ENCODE results near the gene TRIM29. TPM values are rescaled to one million over a fixed set of nuclear protein-coding genes. Genes with fewer than 3 reads are reported as not detected.

The TRIM29 gene
- total and polyA plus RNA-seq, 2 experiments from 2014 or later, result 0.28 TPM; not detected in 1

DNA sequence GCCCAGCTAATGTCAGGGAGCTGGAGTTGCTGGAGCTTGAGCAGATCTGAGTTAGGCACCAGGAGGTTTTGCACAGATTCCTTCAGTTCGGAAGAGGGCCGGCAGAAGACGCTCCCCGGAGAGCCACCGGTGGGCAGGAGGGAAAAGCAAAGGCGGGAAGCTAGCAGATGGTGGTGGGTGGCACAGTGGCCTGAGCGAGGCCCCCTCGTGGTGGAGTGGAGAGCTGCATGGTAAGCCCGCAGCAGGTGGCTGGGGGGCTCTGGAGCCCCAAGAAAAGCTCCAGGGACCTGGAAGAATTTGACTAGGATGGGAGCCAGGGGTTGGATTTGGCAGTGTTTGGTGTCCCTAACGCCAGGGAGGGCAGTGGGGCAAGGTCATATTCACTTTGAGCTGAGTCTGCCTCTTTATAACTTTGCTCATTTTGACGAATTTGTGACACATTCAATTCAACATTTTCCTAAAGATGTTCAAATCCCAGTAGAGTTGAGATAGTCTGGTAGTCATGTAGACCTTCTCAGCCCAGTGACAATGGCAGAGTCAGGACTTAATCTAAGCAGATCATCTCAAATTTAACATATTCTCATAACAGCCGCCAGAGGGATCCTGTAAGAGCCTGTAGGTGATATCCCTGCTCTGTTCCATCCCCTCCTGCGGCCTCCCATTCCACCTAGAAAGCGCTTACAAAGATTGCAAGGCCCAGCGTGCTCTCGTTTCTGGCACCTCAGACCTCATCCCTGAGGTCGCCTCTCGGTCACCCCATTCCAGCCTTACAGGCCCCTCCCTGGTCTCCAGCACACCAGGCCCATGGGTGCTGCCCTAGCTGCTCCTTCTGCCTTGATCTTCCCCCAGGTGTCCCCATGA lies 57.9 kb downstream of the TRIM29 start:
- Histone ChIP-seq H4K20me1 (replicated peaks; ENCODE audit: insufficient read depth) (no peaks in the 10 kb centered on the region), H3K27me3 (ENCODE audit: insufficient read depth) (0 out of 2 replicates have a peak, but pooled peaks cover 5% of the 10 kb centered on the region), H3K4me2 (no peak overlapping the region), H3K36me3 (ENCODE audit: insufficient read depth) (no peaks in the 10 kb centered on the region), H3K27ac (ENCODE audit: low read depth) (no peak overlapping the region), H2AFZ (no peak overlapping the region), H3K79me2 (replicated peaks; ENCODE audit: insufficient read depth) (no peaks in the 10 kb centered on the region), H3K4me1 (ENCODE audit: insufficient read depth) (no peaks in the 10 kb centered on the region), H3K4me3 (no peak overlapping the region), H3K9me2 (ENCODE audit: insufficient read depth) (no peaks in the 10 kb centered on the region), H3F3A (replicated peaks; ENCODE audit: low read depth) (no peaks in the 10 kb centered on the region)
- DNase-seq (ENCODE audit: low spot score), result peak; percentile 68
- Mint-ChIP-seq H3K36me3 (ENCODE audit: low read depth) (peaks cover 32% of the 10 kb centered on the region), H3K27ac (no peak overlapping the region), H3K4me3 (no peak overlapping the region), H3K4me1 (no peaks in the 10 kb centered on the region), H3K9me3 (peaks cover 37% of the 10 kb centered on the region), H3K27me3 (ENCODE audit: insufficient read depth, low read depth, poor library complexity) (peaks cover 19% of the 10 kb centered on the region)
- TF ChIP-seq, protein P1, sequence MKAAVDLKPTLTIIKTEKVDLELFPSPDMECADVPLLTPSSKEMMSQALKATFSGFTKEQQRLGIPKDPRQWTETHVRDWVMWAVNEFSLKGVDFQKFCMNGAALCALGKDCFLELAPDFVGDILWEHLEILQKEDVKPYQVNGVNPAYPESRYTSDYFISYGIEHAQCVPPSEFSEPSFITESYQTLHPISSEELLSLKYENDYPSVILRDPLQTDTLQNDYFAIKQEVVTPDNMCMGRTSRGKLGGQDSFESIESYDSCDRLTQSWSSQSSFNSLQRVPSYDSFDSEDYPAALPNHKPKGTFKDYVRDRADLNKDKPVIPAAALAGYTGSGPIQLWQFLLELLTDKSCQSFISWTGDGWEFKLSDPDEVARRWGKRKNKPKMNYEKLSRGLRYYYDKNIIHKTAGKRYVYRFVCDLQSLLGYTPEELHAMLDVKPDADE (IDR thresholded peaks at IDR 0.05), result no peak
- TF ChIP-seq NANOG (IDR thresholded peaks at IDR 0.05; ENCODE audit: borderline replicate concordance), result no peak
- TF ChIP-seq, protein P2, sequence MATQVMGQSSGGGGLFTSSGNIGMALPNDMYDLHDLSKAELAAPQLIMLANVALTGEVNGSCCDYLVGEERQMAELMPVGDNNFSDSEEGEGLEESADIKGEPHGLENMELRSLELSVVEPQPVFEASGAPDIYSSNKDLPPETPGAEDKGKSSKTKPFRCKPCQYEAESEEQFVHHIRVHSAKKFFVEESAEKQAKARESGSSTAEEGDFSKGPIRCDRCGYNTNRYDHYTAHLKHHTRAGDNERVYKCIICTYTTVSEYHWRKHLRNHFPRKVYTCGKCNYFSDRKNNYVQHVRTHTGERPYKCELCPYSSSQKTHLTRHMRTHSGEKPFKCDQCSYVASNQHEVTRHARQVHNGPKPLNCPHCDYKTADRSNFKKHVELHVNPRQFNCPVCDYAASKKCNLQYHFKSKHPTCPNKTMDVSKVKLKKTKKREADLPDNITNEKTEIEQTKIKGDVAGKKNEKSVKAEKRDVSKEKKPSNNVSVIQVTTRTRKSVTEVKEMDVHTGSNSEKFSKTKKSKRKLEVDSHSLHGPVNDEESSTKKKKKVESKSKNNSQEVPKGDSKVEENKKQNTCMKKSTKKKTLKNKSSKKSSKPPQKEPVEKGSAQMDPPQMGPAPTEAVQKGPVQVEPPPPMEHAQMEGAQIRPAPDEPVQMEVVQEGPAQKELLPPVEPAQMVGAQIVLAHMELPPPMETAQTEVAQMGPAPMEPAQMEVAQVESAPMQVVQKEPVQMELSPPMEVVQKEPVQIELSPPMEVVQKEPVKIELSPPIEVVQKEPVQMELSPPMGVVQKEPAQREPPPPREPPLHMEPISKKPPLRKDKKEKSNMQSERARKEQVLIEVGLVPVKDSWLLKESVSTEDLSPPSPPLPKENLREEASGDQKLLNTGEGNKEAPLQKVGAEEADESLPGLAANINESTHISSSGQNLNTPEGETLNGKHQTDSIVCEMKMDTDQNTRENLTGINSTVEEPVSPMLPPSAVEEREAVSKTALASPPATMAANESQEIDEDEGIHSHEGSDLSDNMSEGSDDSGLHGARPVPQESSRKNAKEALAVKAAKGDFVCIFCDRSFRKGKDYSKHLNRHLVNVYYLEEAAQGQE (IDR thresholded peaks at IDR 0.05; ENCODE audit: unreplicated experiment), result no peak
- TF ChIP-seq EZH2 (IDR thresholded peaks at IDR 0.05; ENCODE audit: low read depth, unreplicated experiment), result no peak
- TF ChIP-seq ZNF114 (CRISPR knock-in tag; IDR thresholded peaks at IDR 0.05), result no peak
- no peak for TF ChIP-seq JUNB (IDR thresholded peaks at IDR 0.05; ENCODE audit: unreplicated experiment)
- TF ChIP-seq, protein P3, sequence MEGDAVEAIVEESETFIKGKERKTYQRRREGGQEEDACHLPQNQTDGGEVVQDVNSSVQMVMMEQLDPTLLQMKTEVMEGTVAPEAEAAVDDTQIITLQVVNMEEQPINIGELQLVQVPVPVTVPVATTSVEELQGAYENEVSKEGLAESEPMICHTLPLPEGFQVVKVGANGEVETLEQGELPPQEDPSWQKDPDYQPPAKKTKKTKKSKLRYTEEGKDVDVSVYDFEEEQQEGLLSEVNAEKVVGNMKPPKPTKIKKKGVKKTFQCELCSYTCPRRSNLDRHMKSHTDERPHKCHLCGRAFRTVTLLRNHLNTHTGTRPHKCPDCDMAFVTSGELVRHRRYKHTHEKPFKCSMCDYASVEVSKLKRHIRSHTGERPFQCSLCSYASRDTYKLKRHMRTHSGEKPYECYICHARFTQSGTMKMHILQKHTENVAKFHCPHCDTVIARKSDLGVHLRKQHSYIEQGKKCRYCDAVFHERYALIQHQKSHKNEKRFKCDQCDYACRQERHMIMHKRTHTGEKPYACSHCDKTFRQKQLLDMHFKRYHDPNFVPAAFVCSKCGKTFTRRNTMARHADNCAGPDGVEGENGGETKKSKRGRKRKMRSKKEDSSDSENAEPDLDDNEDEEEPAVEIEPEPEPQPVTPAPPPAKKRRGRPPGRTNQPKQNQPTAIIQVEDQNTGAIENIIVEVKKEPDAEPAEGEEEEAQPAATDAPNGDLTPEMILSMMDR (conservative IDR thresholded peaks at IDR 0.05; ENCODE audit: low read depth in 2 of 2), result peak; percentile 61 to 72
- peak; percentile 94 for ATAC-seq

DNA sequence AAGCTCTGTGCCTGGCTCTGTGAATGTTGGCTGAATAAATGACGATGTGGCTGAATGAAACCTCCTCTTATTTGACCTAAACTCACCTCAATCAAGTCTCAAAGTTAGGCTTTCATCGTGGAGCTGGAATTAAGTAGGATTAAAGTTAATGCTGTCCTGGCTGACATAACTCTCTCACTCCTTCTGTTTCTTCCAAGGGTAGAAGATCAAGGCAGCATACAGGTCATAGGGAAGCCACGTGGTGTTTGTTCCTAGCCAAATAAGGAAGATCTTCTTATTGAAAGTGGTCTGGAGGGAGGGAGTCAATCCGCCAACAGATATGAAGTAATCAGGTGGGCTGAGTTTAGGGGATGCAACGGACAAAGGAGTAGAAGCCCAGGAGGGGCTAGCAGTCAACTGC lies 59.5 kb downstream of the TRIM29 start:
- no peaks in the 10 kb centered on the region for H3K79me2 ChIP-seq (replicated peaks; ENCODE audit: insufficient read depth)
- H3K27ac Mint-ChIP-seq, result no peak overlapping the region
- DNase-seq (ENCODE audit: low spot score), result no peak
- H4K20me1 ChIP-seq (replicated peaks; ENCODE audit: insufficient read depth), result no peaks in the 10 kb centered on the region
- peaks cover 28% of the 10 kb centered on the region for H3K9me3 Mint-ChIP-seq
- H3K4me1 Mint-ChIP-seq, result no peaks in the 10 kb centered on the region
- peaks cover 19% of the 10 kb centered on the region for H3K27me3 Mint-ChIP-seq (ENCODE audit: insufficient read depth, low read depth, poor library complexity)
- no peak overlapping the region for H3K4me3 ChIP-seq
- H3K4me3 Mint-ChIP-seq, result no peak overlapping the region
- no peaks in the 10 kb centered on the region for H3K4me1 ChIP-seq (ENCODE audit: insufficient read depth)
- ATAC-seq, result no peak
- H2AFZ ChIP-seq, result no peak overlapping the region
- H3K4me2 ChIP-seq, result no peak overlapping the region
- H3K9me2 ChIP-seq (ENCODE audit: insufficient read depth), result no peaks in the 10 kb centered on the region
- H3K36me3 ChIP-seq (ENCODE audit: insufficient read depth), result no peaks in the 10 kb centered on the region
- no peaks in the 10 kb centered on the region for H3F3A ChIP-seq (replicated peaks; ENCODE audit: low read depth)
- H3K27me3 ChIP-seq (ENCODE audit: insufficient read depth), result 0 out of 2 replicates have a peak, but pooled peaks cover 5% of the 10 kb centered on the region
- peaks cover 24% of the 10 kb centered on the region for H3K36me3 Mint-ChIP-seq (ENCODE audit: low read depth)
- H3K27ac ChIP-seq (ENCODE audit: low read depth), result no peak overlapping the region
- no peak for TF ChIP-seq ZNF114 (CRISPR knock-in tag; IDR thresholded peaks at IDR 0.05)
